Neural progenitor cell (in vitro differentiated cells): ENCODE results near the gene NDOR1. TPM values are rescaled to one million over a fixed set of nuclear protein-coding genes. Genes with fewer than 3 reads are reported as not detected.
"Not testable (repeated sequence)": the region's sequence is repeated elsewhere in the genome, so short reads cannot be mapped to it uniquely, and the experiment has no call there.

Experiments
- DNase-seq: peaks from one replicate; pipeline ENCODE4 v3.0.0-alpha.2; 2016; ENCODE audit warnings: low spot score
- H2AFZ ChIP-seq: fragments of 200-600 bp; sonication (generic); replicated peaks from 2 replicates; pipeline ENCODE4 v1.6.1; 2016; ENCODE audit warnings: antibody characterized with exemption
- H3F3A ChIP-seq: fragments of 200-600 bp; sonication (generic); 2 replicates; pipeline ENCODE4 v1.6.1; 2016; ENCODE audit warnings: antibody characterized with exemption, low read depth
- H3K27ac ChIP-seq: fragments of 200-600 bp; sonication (generic); 2 replicates; pipeline ENCODE4 v1.5.1; 2016; ENCODE audit warnings: mild to moderate bottlenecking
- H3K27me3 ChIP-seq: fragments of 200-600 bp; sonication (generic); 2 replicates; pipeline ENCODE4 v1.6.1; 2016; ENCODE audit warnings: mild to moderate bottlenecking, moderate library complexity
- H3K36me3 ChIP-seq: fragments of 200-600 bp; sonication (generic); 2 replicates; pipeline ENCODE4 v1.5.1; 2016
- H3K4me1 ChIP-seq: fragments of 200-600 bp; sonication (generic); 2 replicates; pipeline ENCODE4 v1.6.1; 2016; ENCODE audit warnings: mixed run types
- H3K4me2 ChIP-seq: fragments of 200-600 bp; sonication (generic); 2 replicates; pipeline ENCODE4 v1.6.1; 2016
- H3K4me3 ChIP-seq: fragments of 200-600 bp; sonication (generic); 2 replicates; pipeline ENCODE4 v1.5.1; 2016
- H3K79me2 ChIP-seq: fragments of 200-600 bp; sonication (generic); 2 replicates; pipeline ENCODE4 v1.6.1; 2016; ENCODE audit warnings: low read depth
- H3K9ac ChIP-seq: fragments of 200-600 bp; sonication (generic); 2 replicates; pipeline ENCODE4 v1.6.1; 2016
- H3K9me3 ChIP-seq: fragments of 200-600 bp; sonication (generic); 2 replicates; pipeline ENCODE4 v1.5.1; 2016; ENCODE audit warnings: low read depth
- H4K20me1 ChIP-seq: fragments of 200-600 bp; sonication (generic); 2 replicates; pipeline ENCODE4 v1.6.1; 2016; ENCODE audit warnings: low read depth
- H3K27ac Mint-ChIP-seq: 3 replicates; pipeline ENCODE4 v1.8.0; 2021; ENCODE audit warnings: mixed read lengths
- H3K27me3 Mint-ChIP-seq: 2 replicates; pipeline ENCODE4 v1.8.0; 2022; ENCODE audit warnings: low read depth, mild to moderate bottlenecking, inconsistent platforms, moderate library complexity, mixed read lengths; ENCODE audit not compliant: insufficient read depth
- H3K36me3 Mint-ChIP-seq: 3 replicates; pipeline ENCODE4 v1.8.0; 2021; ENCODE audit warnings: mixed read lengths
- H3K4me1 Mint-ChIP-seq: 3 replicates; pipeline ENCODE4 v1.8.0; 2021; ENCODE audit warnings: mixed read lengths
- H3K4me3 Mint-ChIP-seq: 3 replicates; pipeline ENCODE4 v1.8.0; 2021; ENCODE audit warnings: mild to moderate bottlenecking, moderate library complexity, mixed read lengths
- H3K9me3 Mint-ChIP-seq: 3 replicates; pipeline ENCODE4 v1.8.0; 2020; ENCODE audit warnings: mixed read lengths
- CTCF ChIP-seq: fragments of 200-600 bp; sonication (generic); IDR thresholded peaks from 2 replicates; pipeline ENCODE4 v1.5.1; 2017; ENCODE audit warnings: antibody characterized with exemption, mild to moderate bottlenecking
- EZH2 ChIP-seq: fragments of 200-600 bp; sonication (generic); IDR thresholded peaks from 2 replicates; pipeline ENCODE4 v1.6.1; 2017; ENCODE audit warnings: antibody characterized with exemption, mild to moderate bottlenecking, moderate library complexity
- EZH2phosphoT487 ChIP-seq: fragments of 200-600 bp; sonication (generic); IDR thresholded peaks from 2 replicates; pipeline ENCODE4 v1.6.1; 2017; ENCODE audit warnings: antibody characterized with exemption
- total RNA-seq: library from RNA; depleted of rRNA; stranded (reverse); fragments of >200 nt; gene quantifications from 2 replicates; pipeline ENCODE4 v1.2.3, GENCODE V29; 2015; ENCODE audit warnings: low replicate concordance

Gene NDOR1
- total RNA-seq, 1 donor from 2014 or later = 5.1 TPM

GRCh38 chr9:137236936-137237421, 31.5 kb downstream of the NDOR1 start:
- Histone ChIP-seq H3K36me3 (no peaks in the 10 kb centered on the region), H3K9me3 (no peaks in the 10 kb centered on the region), H3K79me2 (peaks cover 21% of the 10 kb centered on the region), H3F3A (peaks cover 22% of the 10 kb centered on the region), H3K27ac (no peak overlapping the region), H3K4me2 (peak overlapping the region; percentile 67), H2AFZ (no peak overlapping the region), H3K4me3 (peak overlapping the region; percentile 5), H3K4me1 (peaks cover 8% of the 10 kb centered on the region), H3K27me3 (no peaks in the 10 kb centered on the region), H4K20me1 (peaks cover 32% of the 10 kb centered on the region), H3K9ac (no peak overlapping the region)
- Mint-ChIP-seq H3K27me3 (peaks cover 2% of the 10 kb centered on the region), H3K4me1 (peaks cover 13% of the 10 kb centered on the region), H3K27ac (no peak overlapping the region), H3K4me3 (no peak overlapping the region), H3K9me3 (no peaks in the 10 kb centered on the region), H3K36me3 (peaks cover 3% of the 10 kb centered on the region)
- TF ChIP-seq EZH2phosphoT487 (no peak), CTCF (no peak), EZH2 (no peak)
- DNase-seq = peak; percentile 39

DNA sequence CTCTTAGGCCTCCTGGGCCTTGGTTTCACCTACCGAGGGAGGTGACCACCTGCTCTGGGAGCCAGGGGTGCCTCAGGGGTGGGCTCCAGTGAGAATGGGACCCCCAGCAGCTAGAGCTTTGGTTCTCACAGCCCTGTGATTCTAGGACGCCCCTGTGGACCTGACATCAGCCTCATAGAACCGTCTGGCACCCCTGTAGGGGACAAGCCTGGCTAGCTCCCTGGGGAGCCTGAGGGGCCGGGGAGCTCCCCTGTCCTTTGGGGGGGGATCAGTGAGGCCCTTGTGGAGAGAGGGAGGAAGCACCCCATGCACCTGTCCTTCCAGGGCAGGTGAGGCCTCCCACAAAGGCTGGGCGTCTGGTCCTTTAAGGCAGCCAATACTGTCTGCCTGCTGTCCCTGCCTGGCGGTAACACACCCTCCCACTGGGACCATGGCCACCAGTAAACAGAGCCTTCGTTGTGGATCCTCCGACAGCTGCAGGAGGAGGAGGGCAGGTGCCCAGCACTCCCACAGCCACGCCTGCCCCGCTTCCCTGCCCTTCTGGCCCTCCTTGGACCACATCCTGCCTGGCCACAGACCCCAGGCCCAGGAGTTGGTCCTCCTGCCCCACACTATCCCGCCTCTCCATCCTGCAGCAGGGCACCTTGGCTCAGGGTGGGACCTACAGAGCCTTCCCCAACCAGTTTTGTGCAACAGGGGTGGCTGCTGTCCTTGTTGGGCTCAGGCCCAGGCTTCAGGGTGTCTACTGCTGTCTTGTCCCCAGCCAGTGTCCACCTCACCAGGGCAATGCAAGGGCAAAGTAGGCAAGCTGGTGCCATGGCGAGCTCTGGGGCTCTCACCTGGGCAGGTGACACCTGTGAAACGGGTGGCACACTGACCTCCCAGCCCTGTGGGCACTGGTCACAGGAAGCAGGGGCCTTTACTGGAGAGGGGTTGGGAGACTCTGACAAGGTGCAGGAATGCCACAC, 32.5 kb downstream of the NDOR1 start:
- Histone ChIP-seq H3K27me3 (no peaks in the 10 kb centered on the region), H3K4me3 (no peak overlapping the region), H3F3A (peaks cover 33% of the 10 kb centered on the region), H3K4me2 (no peak overlapping the region), H2AFZ (no peak overlapping the region), H3K4me1 (peaks cover 14% of the 10 kb centered on the region), H3K36me3 (no peaks in the 10 kb centered on the region), H3K9me3 (no peaks in the 10 kb centered on the region), H3K79me2 (peaks cover 31% of the 10 kb centered on the region), H3K27ac (no peak overlapping the region), H3K9ac (no peak overlapping the region), H4K20me1 (peaks cover 43% of the 10 kb centered on the region)
- Mint-ChIP-seq H3K4me1 (peaks cover 23% of the 10 kb centered on the region), H3K27me3 (peaks cover 2% of the 10 kb centered on the region), H3K27ac (no peak overlapping the region), H3K36me3 (peaks cover 12% of the 10 kb centered on the region), H3K4me3 (peak overlapping the region; percentile 87), H3K9me3 (no peaks in the 10 kb centered on the region)
- TF ChIP-seq EZH2phosphoT487 (no peak), CTCF (no peak), EZH2 (no peak)
- DNase-seq = no peak

GRCh38 chr9:137239541-137240200, 34.2 kb downstream of the NDOR1 start:
- Mint-ChIP-seq H3K4me3 (peak overlapping the region; percentile 87), H3K36me3 (peaks cover 14% of the 10 kb centered on the region), H3K4me1 (peaks cover 35% of the 10 kb centered on the region)
- H3K9ac ChIP-seq, H3K27me3 Mint-ChIP-seq, H3K27me3 ChIP-seq, H3K27ac Mint-ChIP-seq, H3K9me3 Mint-ChIP-seq, DNase-seq, H3K36me3 ChIP-seq, H3K9me3 ChIP-seq: not testable (repeated sequence)
- Histone ChIP-seq H3K79me2 (peaks cover 36% of the 10 kb centered on the region), H2AFZ (peak overlapping the region; percentile 51), H3K4me2 (peak overlapping the region; percentile 98), H3K4me1 (peaks cover 14% of the 10 kb centered on the region), H3K4me3 (peak overlapping the region; percentile 78), H4K20me1 (peaks cover 58% of the 10 kb centered on the region), H3F3A (peaks cover 49% of the 10 kb centered on the region), H3K27ac (peak overlapping the region; percentile 86)
